Measurements from ENCODE around the gene PUS10.
A peak's percentile ranks its signal among the peaks of the same experiment; 100 is the strongest.
"Not testable (repeated sequence)": the region's sequence is repeated elsewhere in the genome, so short reads cannot be mapped to it uniquely, and the experiment has no call there.

The PUS10 gene

GRCh38 chr2:60934165-60934722 lies 83.8 kb downstream of the PUS10 start:
- DNase-seq (ENCODE audit: low read depth, low spot score): no peak
- no peak for TF ChIP-seq CTCF (IDR thresholded peaks at IDR 0.05; ENCODE audit: insufficient read depth, low read length, missing control alignments)
- ChIA-PET CTCF (no interaction called here), POLR2A (no interaction called here)
- no peak overlapping the region for H3K4me3 ChIP-seq (ENCODE audit: low read depth, low read length)

- no peak for TF ChIP-seq CTCF (IDR thresholded peaks at IDR 0.05; ENCODE audit: insufficient read depth, low read length, missing control alignments)
- CTCF ChIA-PET: no interaction called here
- DNase-seq (ENCODE audit: low read depth, low spot score): no peak
- no peak overlapping the region for H3K4me3 ChIP-seq (ENCODE audit: low read depth, low read length)
- POLR2A ChIA-PET: no interaction called here
Observed at GRCh38 chr2:60932954-60933353, 85.1 kb downstream of the PUS10 start.

GRCh38 chr2:60932061-60932460 lies 86.0 kb downstream of the PUS10 start:
- H3K4me3 ChIP-seq (ENCODE audit: low read depth, low read length); DNase-seq (ENCODE audit: low read depth, low spot score); POLR2A ChIA-PET: not testable (repeated sequence)
- CTCF ChIA-PET: interaction anchor here (1.3 kb wide), 1 partner anchor 13 kb away, joined by 3 read pairs; no protein-coding TSS in a partner anchor

- ChIA-PET CTCF (interaction anchor here (0.6 to 1.3 kb wide), 3 partner anchors 47 to 133 kb away, joined by 3 to 7 read pairs (median 3); no protein-coding TSS in a partner anchor), POLR2A (no interaction called here)
- H3K4me3 ChIP-seq (ENCODE audit: low read depth, low read length): no peak overlapping the region
- no peak for TF ChIP-seq CTCF (IDR thresholded peaks at IDR 0.05; ENCODE audit: insufficient read depth, low read length, missing control alignments)
- DNase-seq (ENCODE audit: low read depth, low spot score): peak; percentile 47
Observed at GRCh38 chr2:60926741-60927552, 91.1 kb downstream of the PUS10 start.

- no peak overlapping the region for H3K4me3 ChIP-seq (ENCODE audit: low read depth, low read length)
- ChIA-PET CTCF (interaction anchor here (0.6 to 1.3 kb wide), 2 partner anchors 48 to 73 kb away, joined by 3 to 7 read pairs; no protein-coding TSS in a partner anchor), POLR2A (no interaction called here)
- no peak for TF ChIP-seq CTCF (IDR thresholded peaks at IDR 0.05; ENCODE audit: insufficient read depth, low read length, missing control alignments)
- DNase-seq (ENCODE audit: low read depth, low spot score): peak; percentile 10
Observed at GRCh38 chr2:60925994-60926740, 91.9 kb downstream of the PUS10 start.

GRCh38 chr2:60907329-60907728 lies 110.7 kb downstream of the PUS10 start:
- no peak overlapping the region for H3K4me3 ChIP-seq (ENCODE audit: low read depth, low read length)
- POLR2A ChIA-PET: no interaction called here
- CTCF ChIA-PET: no interaction called here
- no peak for TF ChIP-seq CTCF (IDR thresholded peaks at IDR 0.05; ENCODE audit: insufficient read depth, low read length, missing control alignments)
- DNase-seq (ENCODE audit: low read depth, low spot score): no peak
